Endothelial cell of umbilical vein (primary cell): ENCODE measurements around the gene PGLYRP4. TPM values are rescaled to one million over a fixed set of nuclear protein-coding genes. Genes with fewer than 3 reads are reported as not detected.

Experiments
- BruUV-seq: library from RNA; stranded (reverse); fragments of 400-500 nt; replicated peaks from 2 replicates; lab custom pipeline; 2021; lab: Mats Ljungman, UMichigan
- CTCF ChIA-PET: fragments of 300-600, 350-600 bp; sonication (Branson Sonifier 250); formaldehyde crosslinking; loops from one replicate; lab custom pipeline; 2021; ENCODE audit warnings: antibody characterized with exemption, inconsistent platforms; lab: Charles Lee
- POLR2A ChIA-PET: fragments of 300-600, 350-600 bp; sonication (Branson Sonifier 250); formaldehyde crosslinking; loops from one replicate; lab custom pipeline; 2021; ENCODE audit warnings: antibody characterized with exemption, inconsistent platforms; lab: Charles Lee
- DNase-seq: peaks from one replicate; pipeline ENCODE4 v3.0.0-alpha.2; 2011; ENCODE audit warnings: low read depth, low spot score
- FAIRE-seq: peaks from 2 replicates; lab custom pipeline; 2011; peaks lifted over from hg19 to GRCh38; lab: Jason Lieb, UNC
- H2AFZ ChIP-seq: 2 replicates; pipeline ENCODE4 v1.6.0; 2012; ENCODE audit warnings: low read depth, low read length, control low read depth, inconsistent platforms
- H3K27ac ChIP-seq: 2 replicates; pipeline ENCODE4 v1.5.1; 2011; ENCODE audit warnings: low read depth, mild to moderate bottlenecking, control low read depth, low read length, moderate library complexity; ENCODE audit not compliant: insufficient read depth
- H3K27me3 ChIP-seq, 2 experiments: 2 replicates each; pipeline versions ENCODE4 v1.6.0 to v1.6.1; 2011; ENCODE audit warnings: low read length in 2 of 2, mixed read lengths in 1 of 2; ENCODE audit not compliant: control insufficient read depth in 2 of 2, insufficient read depth in 2 of 2
- H3K36me3 ChIP-seq, 2 experiments: 2 replicates in 1 of 2; 3 replicates in 1 of 2; pipeline ENCODE4 v1.5.1; 2011; ENCODE audit warnings: low read length in 2 of 2, mild to moderate bottlenecking in 1 of 2, moderate library complexity in 1 of 2; ENCODE audit not compliant: control insufficient read depth in 2 of 2, insufficient read depth in 2 of 2; ENCODE audit errors: extremely low read depth in 1 of 2
- H3K4me1 ChIP-seq: 3 replicates; pipeline ENCODE4 v1.5.1; 2011; ENCODE audit warnings: mild to moderate bottlenecking, low read length; ENCODE audit not compliant: control insufficient read depth, insufficient read depth; ENCODE audit errors: extremely low read depth
- H3K4me2 ChIP-seq: 2 replicates; pipeline ENCODE4 v1.6.1; 2011; ENCODE audit warnings: low read length, control low read depth, mixed read lengths; ENCODE audit not compliant: insufficient read depth
- H3K4me3 ChIP-seq, 3 experiments: fragments of 200-600 bp in 1 of 3; sonication (generic), shearing (Covaris generic) in 1 of 3; replicated peaks in 1 of 3; 2 replicates each; pipeline ENCODE4 v1.5.1; 2011 to 2016; ENCODE audit warnings: control low read depth in 3 of 3, low read length in 3 of 3, mild to moderate bottlenecking in 2 of 3, inconsistent platforms in 1 of 3, low read depth in 1 of 3, moderate library complexity in 1 of 3; ENCODE audit not compliant: insufficient read depth in 1 of 3
- H3K79me2 ChIP-seq: 2 replicates; pipeline ENCODE4 v1.6.0; 2012; ENCODE audit warnings: low read length, inconsistent platforms; ENCODE audit not compliant: control insufficient read depth, insufficient read depth
- H3K9ac ChIP-seq: replicated peaks from 2 replicates; pipeline ENCODE3; 2011; ENCODE audit warnings: low read length, control low read depth; ENCODE audit not compliant: insufficient read depth; ENCODE audit errors: extremely low read depth
- H3K9me1 ChIP-seq: replicated peaks from 3 replicates; pipeline ENCODE4 v1.6.0; 2011; ENCODE audit warnings: mild to moderate bottlenecking, low read length; ENCODE audit not compliant: control insufficient read depth, insufficient read depth; ENCODE audit errors: extremely low read depth
- H3K9me3 ChIP-seq: replicated peaks from 2 replicates; pipeline ENCODE4 v1.5.1; 2012; ENCODE audit warnings: low read length, inconsistent platforms; ENCODE audit not compliant: control insufficient read depth, insufficient read depth
- H4K20me1 ChIP-seq: replicated peaks from 2 replicates; pipeline ENCODE3; 2011; ENCODE audit warnings: mild to moderate bottlenecking, low read length; ENCODE audit not compliant: control insufficient read depth, insufficient read depth; ENCODE audit errors: extremely low read depth
- CTCF ChIP-seq, 2 donors: IDR thresholded peaks; 1 replicate in 1 of 2; 2 replicates in 1 of 2; pipeline ENCODE4 v1.5.1; 2011; ENCODE audit warnings: low read length in 2 of 2, mild to moderate bottlenecking in 2 of 2, moderate library complexity in 2 of 2, control low read depth in 1 of 2, inconsistent platforms in 1 of 2, low read depth in 1 of 2; ENCODE audit not compliant: insufficient read depth in 1 of 2; ENCODE audit errors: extremely low read depth in 1 of 2
- EZH2 ChIP-seq: IDR thresholded peaks from 2 replicates; pipeline ENCODE4 v1.6.1; 2012; ENCODE audit warnings: borderline replicate concordance, low read depth, mild to moderate bottlenecking, moderate library complexity, low read length, inconsistent platforms; ENCODE audit not compliant: severe bottlenecking
- FOS ChIP-seq: IDR thresholded peaks from 2 replicates; pipeline ENCODE4 v1.6.1; 2011; ENCODE audit warnings: mild to moderate bottlenecking, low read length, moderate library complexity, borderline replicate concordance; ENCODE audit not compliant: insufficient read depth
- GATA2 ChIP-seq: IDR thresholded peaks from 2 replicates; pipeline ENCODE4 v1.7.0; 2011; ENCODE audit warnings: low read depth, mild to moderate bottlenecking, moderate library complexity, mixed read lengths, low read length; ENCODE audit not compliant: insufficient read length, insufficient read depth
- JUN ChIP-seq: IDR thresholded peaks from 2 replicates; pipeline ENCODE4 v1.6.1; 2011; ENCODE audit warnings: borderline replicate concordance, low read depth; ENCODE audit not compliant: insufficient read length, insufficient read depth
- MAX ChIP-seq: IDR thresholded peaks from 2 replicates; pipeline ENCODE4 v1.6.1; 2011; ENCODE audit not compliant: insufficient read depth, insufficient read length
- MYC ChIP-seq: IDR thresholded peaks from one replicate; pipeline ENCODE4 v1.6.1; 2011; ENCODE audit warnings: mild to moderate bottlenecking, low read depth, low read length
- POLR2A ChIP-seq: IDR thresholded peaks from 2 replicates; pipeline ENCODE4 v1.6.1; 2012; ENCODE audit warnings: low read depth, mild to moderate bottlenecking, control low read depth, low read length
- POLR2AphosphoS5 ChIP-seq: IDR thresholded peaks from 2 replicates; pipeline ENCODE4 v1.6.1; 2012; ENCODE audit warnings: low read depth, mild to moderate bottlenecking, control low read depth, low read length, moderate library complexity; ENCODE audit not compliant: insufficient read depth
- dilution Hi-C: fragments of 300-500 bp; cut with MboI; formaldehyde crosslinking; loops from one replicate; pipeline ENCODE4 v1.15.0; 2019; ENCODE audit warnings: low sequenced_read_pairs; ENCODE audit not compliant: extremely low pct_ligation_motif_present
- intact Hi-C: fragments of 100-400 bp; cut with micrococcal nuclease; formaldehyde crosslinking; loops from one replicate; pipeline ENCODE4 v1.10.0; 2022
- polyA plus RNA-seq, 4 experiments: library from polyadenylated mRNA; depleted of rRNA in 3 of 4; stranded (reverse) in 3 of 4; unstranded in 1 of 4; fragments of >200 nt; gene quantifications; 2 replicates each; pipeline versions ENCODE4 v1.2.1 to v1.2.3, GENCODE V29; 2011 to 2012; ENCODE audit warnings: missing spikeins in 1 of 4
- total RNA-seq: library from RNA; stranded (reverse); gene quantifications from 2 replicates; pipeline ENCODE4 v1.2.3, GENCODE V29; 2021

The PGLYRP4 gene
- total and polyA plus RNA-seq, 2 donors (not counting 3 experiments of a cell fraction or from before 2014, with no cell fraction given), result not detected

- Histone ChIP-seq H3K4me2 (no peak overlapping the region), H3K9me1 (no peaks in the 10 kb centered on the region), H3K27me3 (no peaks in the 10 kb centered on the region), H3K4me1 (no peaks in the 10 kb centered on the region), H3K27ac (no peak overlapping the region), H4K20me1 (no peaks in the 10 kb centered on the region), H3K4me3 (no peak overlapping the region), H3K9me3 (no peaks in the 10 kb centered on the region), H2AFZ (no peak overlapping the region), H3K79me2 (no peaks in the 10 kb centered on the region), H3K9ac (no peak overlapping the region), H3K36me3 (no peaks in the 10 kb centered on the region)
- ChIA-PET POLR2A (no interaction called here), CTCF (no interaction called here)
- intact Hi-C loops, result no loop called here
- no peak for FAIRE-seq
- no TSS peak for BruUV-seq
- dilution Hi-C loops, result no loop called here
- no peak for DNase-seq
- TF ChIP-seq FOS, result no peak
- TF ChIP-seq GATA2, result no peak
- no peak for TF ChIP-seq EZH2
- no peak for TF ChIP-seq JUN
- TF ChIP-seq POLR2AphosphoS5, result no peak
- TF ChIP-seq MAX, result no peak
- TF ChIP-seq POLR2A, result no peak
- TF ChIP-seq MYC, result no peak
- no peak for TF ChIP-seq CTCF (IDR thresholded peaks at IDR 0.05; ENCODE audit: extremely low read depth in 1 of 2, insufficient read depth in 1 of 2, low read depth in 1 of 2, low read length in 2 of 2)
Measured at GRCh38 chr1:153380711-153381110, 32.1 kb upstream of the PGLYRP4 start.
